Calu3 (cell line): ENCODE results near the gene FTCD. TPM values are rescaled to one million over a fixed set of nuclear protein-coding genes. Genes with fewer than 3 reads are reported as not detected.

Source experiments
- BruUV-seq: library from RNA; stranded (reverse); fragments of 400-500 nt; replicated peaks from 2 replicates; lab custom pipeline; 2021; lab: Mats Ljungman, UMichigan
- CTCF ChIA-PET: fragments of 300-600 bp; sonication (Branson Sonifier 250); formaldehyde crosslinking; loops from one replicate; lab custom pipeline; 2022; ENCODE audit warnings: antibody characterized with exemption; lab: Charles Lee
- DNase-seq: peaks from one replicate; pipeline ENCODE4 v3.0.0; 2022
- H3K27ac Mint-ChIP-seq: one replicate; pipeline ENCODE4 v1.8.0; 2022; ENCODE audit warnings: mixed read lengths; ENCODE audit not compliant: unreplicated experiment
- H3K27me3 Mint-ChIP-seq: one replicate; pipeline ENCODE4 v1.8.0; 2022; ENCODE audit warnings: mixed read lengths; ENCODE audit not compliant: unreplicated experiment
- H3K36me3 Mint-ChIP-seq: one replicate; pipeline ENCODE4 v1.8.0; 2022; ENCODE audit warnings: mild to moderate bottlenecking, moderate library complexity, mixed read lengths; ENCODE audit not compliant: insufficient read depth, unreplicated experiment
- H3K4me1 Mint-ChIP-seq: one replicate; pipeline ENCODE4 v1.8.0; 2022; ENCODE audit warnings: mild to moderate bottlenecking, low read depth, mixed read lengths; ENCODE audit not compliant: unreplicated experiment
- H3K4me3 Mint-ChIP-seq: one replicate; pipeline ENCODE4 v1.8.0; 2022; ENCODE audit warnings: mild to moderate bottlenecking, low read depth, moderate library complexity, mixed read lengths; ENCODE audit not compliant: unreplicated experiment
- H3K9me3 Mint-ChIP-seq: one replicate; pipeline ENCODE4 v1.8.0; 2022; ENCODE audit warnings: low read depth, mixed read lengths; ENCODE audit not compliant: unreplicated experiment
- CTCF ChIP-seq: fragments of 200-600 bp; IDR thresholded peaks from one replicate; pipeline ENCODE4 v1.8.0; 2022; ENCODE audit warnings: antibody characterized with exemption; ENCODE audit not compliant: unreplicated experiment
- intact Hi-C: fragments of 100-400 bp; cut with micrococcal nuclease; formaldehyde crosslinking; loops from one replicate; pipeline ENCODE4 v1.10.0; 2022; ENCODE audit not compliant: unreplicated experiment
- total RNA-seq: library from RNA; stranded (reverse); gene quantifications from 2 replicates; pipeline ENCODE4 v1.2.3, GENCODE V29; 2022

FTCD gene
- total RNA-seq, 1 experiment from 2014 or later: 0.31 TPM

- Mint-ChIP-seq H3K27ac (no peak overlapping the region), H3K9me3 (peaks cover 2% of the 10 kb centered on the region), H3K4me1 (no peaks in the 10 kb centered on the region), H3K27me3 (peaks cover 28% of the 10 kb centered on the region), H3K36me3 (no peaks in the 10 kb centered on the region), H3K4me3 (no peak overlapping the region)
- no peak for DNase-seq
- no peak for TF ChIP-seq CTCF
- no TSS peak for BruUV-seq
- CTCF ChIA-PET: no interaction called here
- intact Hi-C loops: no loop called here
These were observed 59.4 kb downstream of the FTCD start for GRCh38 chr21:46095814-46096595.

GRCh38 chr21:46095083-46095719 lies 60.2 kb downstream of the FTCD start:
- CTCF ChIA-PET: no interaction called here
- Mint-ChIP-seq H3K27ac (no peak overlapping the region), H3K27me3 (peaks cover 20% of the 10 kb centered on the region), H3K4me3 (no peak overlapping the region), H3K4me1 (no peaks in the 10 kb centered on the region), H3K36me3 (no peaks in the 10 kb centered on the region), H3K9me3 (peaks cover 5% of the 10 kb centered on the region)
- no peak for TF ChIP-seq CTCF
- no peak for DNase-seq
- intact Hi-C loops: no loop called here
- no TSS peak for BruUV-seq

GRCh38 chr21:46094401-46095082 lies 60.8 kb downstream of the FTCD start:
- intact Hi-C loops: no loop called here
- Mint-ChIP-seq H3K27ac (no peak overlapping the region), H3K36me3 (no peaks in the 10 kb centered on the region), H3K4me1 (no peaks in the 10 kb centered on the region), H3K9me3 (peaks cover 5% of the 10 kb centered on the region), H3K4me3 (no peak overlapping the region), H3K27me3 (peaks cover 18% of the 10 kb centered on the region)
- CTCF ChIA-PET: no interaction called here
- no peak for TF ChIP-seq CTCF
- DNase-seq: no peak
- no TSS peak for BruUV-seq

GRCh38 chr21:46093668-46094400 lies 61.5 kb downstream of the FTCD start:
- Mint-ChIP-seq H3K36me3 (no peaks in the 10 kb centered on the region), H3K27me3 (peaks cover 18% of the 10 kb centered on the region), H3K4me1 (no peaks in the 10 kb centered on the region), H3K27ac (no peak overlapping the region), H3K9me3 (peaks cover 5% of the 10 kb centered on the region), H3K4me3 (no peak overlapping the region)
- DNase-seq: no peak
- BruUV-seq: no TSS peak
- no peak for TF ChIP-seq CTCF
- intact Hi-C loops: no loop called here
- CTCF ChIA-PET: no interaction called here
